H1 (cell line): Measurements from ENCODE around the gene MAPRE3. TPM values are rescaled to one million over a fixed set of nuclear protein-coding genes. Genes with fewer than 3 reads are reported as not detected.

Source experiments
- CTCF ChIA-PET: fragments of 300-600 bp; sonication (Branson Sonifier 250); formaldehyde crosslinking; loops from one replicate; lab custom pipeline; 2021; ENCODE audit not compliant: partially characterized antibody; lab: Charles Lee
- POLR2A ChIA-PET: fragments of 300-600 bp; sonication (Branson Sonifier 250); formaldehyde crosslinking; loops from one replicate; lab custom pipeline; 2021; ENCODE audit warnings: inconsistent platforms; ENCODE audit not compliant: partially characterized antibody; lab: Charles Lee
- DNase-seq, 2 experiments: peaks; one replicate each; pipeline versions ENCODE4 v3.0.0 to v3.0.0-alpha.2; 2010 to 2022; ENCODE audit warnings: low spot score in 2 of 2, low read depth in 1 of 2, mixed read lengths in 1 of 2
- FAIRE-seq: peaks from 2 replicates; lab custom pipeline; 2011; peaks lifted over from hg19 to GRCh38; lab: Jason Lieb, UNC
- H2AFZ ChIP-seq: 2 replicates; pipeline ENCODE4 v1.8.1; 2012; ENCODE audit warnings: low read length, inconsistent platforms
- H2AK5ac ChIP-seq: 2 replicates; pipeline ENCODE4 v1.6.1; 2013; ENCODE audit warnings: low read depth, low read length
- H2BK120ac ChIP-seq: replicated peaks from 2 replicates; pipeline ENCODE3; 2013; ENCODE audit warnings: low read depth, low read length, inconsistent platforms
- H2BK12ac ChIP-seq: 2 replicates; pipeline ENCODE4 v1.6.1; 2013; ENCODE audit warnings: low read depth, low read length
- H2BK15ac ChIP-seq: 2 replicates; pipeline ENCODE4 v1.6.1; 2013; ENCODE audit warnings: low read length
- H2BK20ac ChIP-seq: 2 replicates; pipeline ENCODE4 v1.6.1; 2013; ENCODE audit warnings: low read length
- H2BK5ac ChIP-seq: 2 replicates; pipeline ENCODE4 v1.6.1; 2013; ENCODE audit warnings: low read depth, low read length
- H3K14ac ChIP-seq: 2 replicates; pipeline ENCODE4 v1.6.1; 2013; ENCODE audit warnings: inconsistent platforms; ENCODE audit not compliant: insufficient read length
- H3K18ac ChIP-seq: 2 replicates; pipeline ENCODE4 v1.6.1; 2013; ENCODE audit warnings: low read length; ENCODE audit errors: extremely low read depth
- H3K23ac ChIP-seq: 2 replicates; pipeline ENCODE4 v1.6.1; 2013; ENCODE audit warnings: inconsistent platforms; ENCODE audit not compliant: insufficient read length
- H3K23me2 ChIP-seq: 2 replicates; pipeline ENCODE4 v1.6.1; 2013; ENCODE audit warnings: low read depth, low read length
- H3K27ac ChIP-seq: 2 replicates; pipeline ENCODE4 v1.6.1; 2011; ENCODE audit warnings: low read depth, low read length, inconsistent platforms
- H3K27me3 ChIP-seq, 4 experiments: replicated peaks in 1 of 4; 1 replicate in 1 of 4; 2 replicates in 3 of 4; pipeline versions ENCODE4 v1.6.1 to v1.8.1; 2011 to 2013; ENCODE audit warnings: low read length in 3 of 4, mild to moderate bottlenecking in 3 of 4, inconsistent platforms in 2 of 4, mixed read lengths in 2 of 4, moderate library complexity in 1 of 4; ENCODE audit not compliant: control insufficient read depth in 3 of 4, insufficient read depth in 3 of 4; ENCODE audit errors: extremely low read depth in 1 of 4
- H3K36me3 ChIP-seq, 4 experiments: 2 replicates each; pipeline versions ENCODE4 v1.6.1 to v1.8.1; 2011 to 2013; ENCODE audit warnings: mild to moderate bottlenecking in 4 of 4, low read length in 3 of 4, moderate library complexity in 2 of 4, control low read depth in 1 of 4, inconsistent platforms in 1 of 4; ENCODE audit not compliant: insufficient read depth in 4 of 4, control insufficient read depth in 2 of 4
- H3K4ac ChIP-seq: replicated peaks from 2 replicates; pipeline ENCODE3; 2013; ENCODE audit warnings: low read length, low read depth, mixed read lengths, inconsistent platforms; ENCODE audit not compliant: insufficient read length
- H3K4me1 ChIP-seq, 4 experiments: replicated peaks in 1 of 4; 1 replicate in 1 of 4; 2 replicates in 3 of 4; pipeline versions ENCODE4 v1.6.1 to v1.8.1; 2011 to 2013; ENCODE audit warnings: low read length in 3 of 4, inconsistent platforms in 2 of 4, mixed read lengths in 1 of 4; ENCODE audit not compliant: insufficient read depth in 4 of 4, control insufficient read depth in 3 of 4
- H3K4me2 ChIP-seq, 2 experiments: 2 replicates each; pipeline versions ENCODE4 v1.6.1 to v1.8.1; 2011 to 2013; ENCODE audit warnings: low read depth in 2 of 2, low read length in 2 of 2, control low read depth in 1 of 2, inconsistent platforms in 1 of 2, mild to moderate bottlenecking in 1 of 2; ENCODE audit not compliant: insufficient read depth in 1 of 2
- H3K4me3 ChIP-seq, 4 experiments: fragments of 200-600, 300-600 bp in 1 of 4; sonication (generic), shearing (Covaris generic), sonication (Bioruptor Twin) in 1 of 4; 2 replicates each; pipeline versions ENCODE4 v1.5.1 to v1.8.1; 2011 to 2016; ENCODE audit warnings: low read length in 4 of 4, low read depth in 3 of 4, control low read depth in 2 of 4, inconsistent platforms in 2 of 4, mild to moderate bottlenecking in 2 of 4, mixed read lengths in 1 of 4, moderate library complexity in 1 of 4; ENCODE audit not compliant: insufficient read depth in 2 of 4; ENCODE audit errors: extremely low read depth in 1 of 4
- H3K56ac ChIP-seq: replicated peaks from 2 replicates; pipeline ENCODE3; 2013; ENCODE audit warnings: low read depth, mild to moderate bottlenecking, mixed read lengths, low read length, inconsistent platforms; ENCODE audit not compliant: insufficient read length
- H3K79me1 ChIP-seq: 2 replicates; pipeline ENCODE4 v1.6.1; 2013; ENCODE audit warnings: low read depth, low read length, control low read depth
- H3K79me2 ChIP-seq, 2 experiments: 2 replicates each; pipeline versions ENCODE4 v1.6.1 to v1.8.1; 2012 to 2013; ENCODE audit warnings: low read length in 2 of 2, mild to moderate bottlenecking in 2 of 2, inconsistent platforms in 1 of 2; ENCODE audit not compliant: insufficient read depth in 2 of 2, control insufficient read depth in 1 of 2
- H3K9ac ChIP-seq, 4 experiments: replicated peaks in 1 of 4; 1 replicate in 1 of 4; 2 replicates in 3 of 4; pipeline versions ENCODE4 v1.6.1 to v1.8.1; 2011 to 2013; ENCODE audit warnings: low read depth in 3 of 4, low read length in 3 of 4, control low read depth in 2 of 4, mild to moderate bottlenecking in 2 of 4, moderate library complexity in 2 of 4, inconsistent platforms in 1 of 4; ENCODE audit errors: extremely low read depth in 1 of 4
- H3K9me3 ChIP-seq, 2 experiments: 2 replicates each; pipeline versions ENCODE4 v1.6.1 to v1.8.1; 2012 to 2013; ENCODE audit warnings: mild to moderate bottlenecking in 2 of 2, moderate library complexity in 2 of 2, control low read depth in 1 of 2, inconsistent platforms in 1 of 2, low read depth in 1 of 2, low read length in 1 of 2, mixed read lengths in 1 of 2; ENCODE audit not compliant: insufficient read depth in 2 of 2
- H4K20me1 ChIP-seq, 2 experiments: replicated peaks in 1 of 2; 2 replicates each; pipeline versions ENCODE3 to v1.8.1; 2011 to 2013; ENCODE audit warnings: inconsistent platforms in 2 of 2, low read length in 2 of 2, mild to moderate bottlenecking in 1 of 2; ENCODE audit not compliant: insufficient read depth in 2 of 2, control insufficient read depth in 1 of 2
- H4K5ac ChIP-seq: 2 replicates; pipeline ENCODE4 v1.6.1; 2013; ENCODE audit warnings: low read length, low read depth, mixed read lengths, inconsistent platforms; ENCODE audit not compliant: insufficient read length
- H4K8ac ChIP-seq: 2 replicates; pipeline ENCODE4 v1.8.0; 2013; ENCODE audit warnings: mild to moderate bottlenecking, moderate library complexity, low read length, inconsistent platforms; ENCODE audit not compliant: insufficient read depth; ENCODE audit errors: extremely low read depth
- H4K91ac ChIP-seq: replicated peaks from 2 replicates; pipeline ENCODE3; 2013; ENCODE audit warnings: low read length, mixed read lengths, inconsistent platforms; ENCODE audit not compliant: insufficient read length
- CBX8 ChIP-seq: fragments of 300-800, 300-1000 bp; sonication (generic); IDR thresholded peaks from 2 replicates; pipeline ENCODE4 v1.7.1; 2016; ENCODE audit warnings: low read depth, low read length, borderline replicate concordance
- EGR1 ChIP-seq: IDR thresholded peaks from 2 replicates; pipeline ENCODE4 v1.6.1; 2011; ENCODE audit warnings: low read depth, low read length, borderline replicate concordance
- JUND ChIP-seq: IDR thresholded peaks from 2 replicates; pipeline ENCODE4 v1.6.1; 2011; ENCODE audit warnings: mild to moderate bottlenecking, improper control_type of control experiment, low read length
- NRF1 ChIP-seq: IDR thresholded peaks from 2 replicates; pipeline ENCODE4 v1.6.1; 2011; ENCODE audit warnings: mild to moderate bottlenecking, low read depth, low read length, improper control_type of control experiment
- SAP30 ChIP-seq: fragments of 300-600 bp; sonication (generic); IDR thresholded peaks from 2 replicates; pipeline ENCODE4 v1.7.1; 2012; ENCODE audit warnings: low read length, moderate library complexity, mild to moderate bottlenecking, inconsistent platforms; ENCODE audit not compliant: insufficient read depth, insufficient replicate concordance
- SP1 ChIP-seq: IDR thresholded peaks from 2 replicates; pipeline ENCODE4 v1.6.1; 2011; ENCODE audit warnings: low read depth, low read length
- SP2 ChIP-seq: IDR thresholded peaks from 2 replicates; pipeline ENCODE4 v1.6.1; 2012; ENCODE audit warnings: mild to moderate bottlenecking, low read length, inconsistent platforms
- SP4 ChIP-seq: IDR thresholded peaks from 2 replicates; pipeline ENCODE4 v1.6.1; 2012; ENCODE audit warnings: low read length, inconsistent platforms
- WGBS, 2 experiments: shearing (Covaris generic) in 1 of 2; methylation state at CpG; one replicate each; pipeline versions ENCODE4 v1.1.6 to v1.1.7; 2013 to 2015; ENCODE audit warnings: low lambda C conversion rate in 2 of 2, mixed read lengths in 2 of 2, inconsistent platforms in 1 of 2, low coverage in 1 of 2, missing lambda C conversion rate in 1 of 2; ENCODE audit not compliant: insufficient replicate concordance in 2 of 2, insufficient coverage in 1 of 2, insufficient read length in 1 of 2; ENCODE audit errors: extremely low coverage in 1 of 2, missing lambda C conversion rate in 1 of 2; 5-methylcytosine and 5-hydroxymethylcytosine counted together
- polyA plus RNA-seq, 7 experiments: library from polyadenylated mRNA; depleted of rRNA in 3 of 7; stranded (reverse) in 5 of 7; unstranded in 2 of 7; fragments of >200 nt in 5 of 7; fragments of 200-250 nt in 2 of 7; gene quantifications; 1 replicate in 5 of 7; 2 replicates in 1 of 7; 4 replicates in 1 of 7; pipeline versions ENCODE4 v1.2.1 to v1.2.3, GENCODE V29; 2011 to 2013; ENCODE audit warnings: missing spikeins in 2 of 7, mixed read lengths in 2 of 7
- total RNA-seq: library from RNA; stranded (reverse); fragmentation: NEBNext Ultra II Directional; extraction: Animal tissue kit (Norgen Biotek cat#: 25700); gene quantifications from 2 replicates; pipeline ENCODE4 v1.2.1, GENCODE V29; 2021

The MAPRE3 gene
- total and polyA plus RNA-seq, 2 of the 8 experiments (the other 6 are each of a cell fraction or from before 2014, with no cell fraction given), result 4.9 to 6.6 TPM

DNA sequence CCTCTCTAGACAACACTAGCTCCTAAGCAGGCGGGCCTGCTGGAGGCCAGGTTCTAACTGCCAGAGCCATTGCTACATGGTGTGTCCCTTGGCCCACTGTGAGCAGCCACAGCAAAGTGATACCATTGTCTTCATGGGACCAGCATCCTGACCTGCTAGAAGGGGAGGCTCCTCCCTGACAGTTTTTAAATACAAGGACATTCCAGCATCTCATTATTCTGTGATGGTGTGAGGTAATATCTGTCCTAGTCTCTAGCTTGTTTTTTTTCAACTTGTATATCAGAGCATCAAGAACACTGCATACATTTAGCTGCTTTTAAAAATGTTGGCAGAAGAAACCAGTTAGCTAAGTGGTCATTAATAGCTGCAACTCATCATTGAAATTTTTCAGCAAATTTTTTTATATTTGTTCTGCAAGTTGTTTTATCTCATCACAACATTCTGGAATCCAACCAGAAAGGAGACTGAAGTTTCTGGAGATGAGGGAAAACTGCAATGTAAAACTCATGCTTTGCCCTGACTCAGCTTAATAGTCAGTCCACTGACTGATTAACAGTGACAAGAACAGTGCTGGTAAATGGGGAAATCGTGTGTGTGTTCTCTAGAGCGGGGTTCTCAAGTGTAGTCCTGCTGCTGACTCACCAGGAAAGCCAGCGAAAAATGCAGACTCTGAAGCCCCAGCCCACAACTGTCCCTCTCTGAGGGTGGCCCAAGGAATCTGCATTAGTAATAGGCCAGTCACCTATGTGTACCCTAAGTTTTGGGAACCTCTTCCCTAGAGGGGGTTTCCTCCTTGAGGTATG, 17.8 kb downstream of the MAPRE3 start:
- H3K27me3 ChIP-seq, result no peaks in the 10 kb centered on the region
- H3K4me3 ChIP-seq, result no peak overlapping the region
- H3K36me3 ChIP-seq, result no peaks in the 10 kb centered on the region
- CTCF ChIA-PET, result interaction anchor here (0.6 to 2.6 kb wide), 8 partner anchors 22 to 1027 kb away, joined by 3 to 11 read pairs (median 5); no protein-coding TSS in a partner anchor
- POLR2A ChIA-PET, result interaction anchor here (1.3 kb wide), 1 partner anchor 19 kb away, joined by 4 read pairs; no protein-coding TSS in a partner anchor
- H3K23ac ChIP-seq, result no peak overlapping the region
- H3K23me2 ChIP-seq, result no peaks in the 10 kb centered on the region; the same call in 1 of the 2 replicates
- no peak overlapping the region for H3K18ac ChIP-seq
- no peak overlapping the region for H2AK5ac ChIP-seq
- H3K9me3 ChIP-seq, result no peaks in the 10 kb centered on the region
- no peak overlapping the region for H2BK12ac ChIP-seq
- H4K91ac ChIP-seq, result no peak overlapping the region
- no peak overlapping the region for H3K4ac ChIP-seq
- no peak overlapping the region for H3K27ac ChIP-seq
- H3K79me1 ChIP-seq, result no peaks in the 10 kb centered on the region
- no peak overlapping the region for H2BK15ac ChIP-seq
- TF ChIP-seq JUND, result no peak
- no peak for TF ChIP-seq NRF1
- TF ChIP-seq SP2, result no peak
- no peak for TF ChIP-seq SP4
- no peak for TF ChIP-seq SP1
- no peak for TF ChIP-seq EGR1
- TF ChIP-seq CBX8, result no peak
- no peak for TF ChIP-seq SAP30
- no peaks in the 10 kb centered on the region for H3K79me2 ChIP-seq
- DNase-seq, result no peak
- no peak overlapping the region for H2BK20ac ChIP-seq
- H3K14ac ChIP-seq, result no peak overlapping the region
- H2BK120ac ChIP-seq, result no peak overlapping the region
- no peak overlapping the region for H2BK5ac ChIP-seq
- no peaks in the 10 kb centered on the region for H4K20me1 ChIP-seq
- WGBS, 2 experiments, result 71% methylated on average over 4 of the region's 4 CpGs; no CpG with 5 or more reads in 1 of the 2 experiments
- H3K9ac ChIP-seq, result no peak overlapping the region
- H2AFZ ChIP-seq, result no peak overlapping the region
- H4K5ac ChIP-seq, result no peak overlapping the region
- FAIRE-seq, result no peak
- no peak overlapping the region for H3K4me2 ChIP-seq
- no peak overlapping the region for H3K56ac ChIP-seq
- no peak overlapping the region for H4K8ac ChIP-seq
- no peaks in the 10 kb centered on the region for H3K4me1 ChIP-seq
